H9 (cell line): ENCODE measurements around the gene GRID2. TPM values are rescaled to one million over a fixed set of nuclear protein-coding genes. Genes with fewer than 3 reads are reported as not detected.

Source experiments
- DNase-seq: peaks from one replicate; pipeline ENCODE4 v3.0.0-alpha.2; 2017
- H2AFZ ChIP-seq: one replicate; pipeline ENCODE4 v1.6.1; 2013; ENCODE audit warnings: mild to moderate bottlenecking, low read length, control low read depth, moderate library complexity
- H2AK5ac ChIP-seq: 2 replicates; pipeline ENCODE4 v1.6.1; 2013; ENCODE audit warnings: low read length, control low read depth, mixed read lengths; ENCODE audit not compliant: insufficient read length
- H2BK120ac ChIP-seq: one replicate; pipeline ENCODE4 v1.6.1; 2013; ENCODE audit warnings: low read depth, mild to moderate bottlenecking, low read length, control low read depth, inconsistent platforms; ENCODE audit not compliant: poor library complexity, severe bottlenecking
- H2BK12ac ChIP-seq: 2 replicates; pipeline ENCODE4 v1.6.1; 2013; ENCODE audit warnings: low read length, control low read depth, mixed read lengths, low read depth; ENCODE audit not compliant: insufficient read length
- H2BK15ac ChIP-seq: 2 replicates; pipeline ENCODE4 v1.6.1; 2013; ENCODE audit warnings: low read depth, low read length, control low read depth
- H2BK20ac ChIP-seq: one replicate; pipeline ENCODE4 v1.6.1; 2013; ENCODE audit warnings: low read depth, mild to moderate bottlenecking, low read length, control low read depth, inconsistent platforms; ENCODE audit not compliant: poor library complexity, severe bottlenecking
- H2BK5ac ChIP-seq: 2 replicates; pipeline ENCODE4 v1.6.1; 2013; ENCODE audit warnings: low read length, control low read depth, mixed read lengths; ENCODE audit not compliant: insufficient read length
- H3K14ac ChIP-seq: 2 replicates; pipeline ENCODE4 v1.6.1; 2013; ENCODE audit warnings: low read length, control low read depth; ENCODE audit not compliant: insufficient read depth
- H3K18ac ChIP-seq: 2 replicates; pipeline ENCODE4 v1.6.1; 2013; ENCODE audit warnings: low read depth, mild to moderate bottlenecking, mixed read lengths, low read length, control low read depth; ENCODE audit not compliant: insufficient read length
- H3K23ac ChIP-seq: 2 replicates; pipeline ENCODE4 v1.6.1; 2013; ENCODE audit warnings: low read length, control low read depth, mixed read lengths, low read depth; ENCODE audit not compliant: insufficient read length
- H3K23me2 ChIP-seq: 2 replicates; pipeline ENCODE4 v1.6.1; 2013; ENCODE audit warnings: low read depth, mild to moderate bottlenecking, mixed read lengths, low read length, control low read depth; ENCODE audit not compliant: insufficient read length, poor library complexity, severe bottlenecking
- H3K27ac ChIP-seq: 2 replicates; pipeline ENCODE4 v1.5.1; 2013; ENCODE audit warnings: low read length, control low read depth, mixed read lengths, low read depth; ENCODE audit not compliant: insufficient read length
- H3K27me3 ChIP-seq: 2 replicates; pipeline ENCODE4 v1.6.1; 2013; ENCODE audit warnings: low read length, control low read depth, inconsistent platforms; ENCODE audit not compliant: insufficient read depth
- H3K4ac ChIP-seq: 2 replicates; pipeline ENCODE4 v1.6.1; 2013; ENCODE audit warnings: low read depth, mild to moderate bottlenecking, control low read depth, inconsistent platforms, low read length, moderate library complexity
- H3K4me1 ChIP-seq: 2 replicates; pipeline ENCODE4 v1.6.1; 2013; ENCODE audit warnings: low read length, control low read depth, inconsistent platforms; ENCODE audit not compliant: insufficient read depth
- H3K4me2 ChIP-seq: 2 replicates; pipeline ENCODE4 v1.6.1; 2013; ENCODE audit warnings: low read length, control low read depth, mixed read lengths; ENCODE audit not compliant: insufficient read length, insufficient read depth
- H3K56ac ChIP-seq: 2 replicates; pipeline ENCODE4 v1.6.1; 2013; ENCODE audit warnings: low read depth, mild to moderate bottlenecking, mixed read lengths, low read length, control low read depth; ENCODE audit not compliant: insufficient read length
- H3K79me1 ChIP-seq: 2 replicates; pipeline ENCODE4 v1.6.1; 2013; ENCODE audit warnings: low read depth, mild to moderate bottlenecking, moderate library complexity, low read length, control low read depth, inconsistent platforms; ENCODE audit not compliant: insufficient read depth, poor library complexity, severe bottlenecking
- H3K79me2 ChIP-seq: 2 replicates; pipeline ENCODE4 v1.6.1; 2013; ENCODE audit warnings: low read length, control low read depth, inconsistent platforms; ENCODE audit not compliant: insufficient read depth
- H3K9ac ChIP-seq: 2 replicates; pipeline ENCODE4 v1.6.1; 2013; ENCODE audit warnings: low read length, control low read depth, mixed read lengths; ENCODE audit not compliant: insufficient read length; ENCODE audit errors: extremely low read depth
- H3K9me3 ChIP-seq: one replicate; pipeline ENCODE4 v1.6.1; 2013; ENCODE audit warnings: low read depth, low read length, inconsistent platforms; ENCODE audit not compliant: control insufficient read depth
- H3T11ph ChIP-seq: one replicate; pipeline ENCODE4 v1.6.1; 2013; ENCODE audit warnings: mild to moderate bottlenecking, low read length, control low read depth, inconsistent platforms
- H4K20me1 ChIP-seq: one replicate; pipeline ENCODE4 v1.6.1; 2013; ENCODE audit not compliant: control insufficient read depth, insufficient read length, insufficient read depth
- H4K5ac ChIP-seq: 2 replicates; pipeline ENCODE4 v1.6.1; 2013; ENCODE audit warnings: low read depth, mild to moderate bottlenecking, mixed read lengths, low read length, control low read depth; ENCODE audit not compliant: insufficient read length
- H4K8ac ChIP-seq: replicated peaks from 2 replicates; pipeline ENCODE4 v1.6.1; 2013; ENCODE audit warnings: low read length, control low read depth, mixed read lengths, low read depth; ENCODE audit not compliant: insufficient read length
- H4K91ac ChIP-seq: 2 replicates; pipeline ENCODE4 v1.6.1; 2013; ENCODE audit warnings: low read depth, mild to moderate bottlenecking, moderate library complexity, mixed read lengths, low read length, control low read depth; ENCODE audit not compliant: insufficient read length
- H3K27ac Mint-ChIP-seq, 3 experiments: 2 replicates in 2 of 3; 3 replicates in 1 of 3; pipeline ENCODE4 v1.8.0; 2020 to 2021; ENCODE audit warnings: mixed read lengths in 3 of 3, mild to moderate bottlenecking in 1 of 3, moderate library complexity in 1 of 3
- H3K27me3 Mint-ChIP-seq: 2 replicates; pipeline ENCODE4 v1.8.0; 2021; ENCODE audit warnings: low read depth, mild to moderate bottlenecking, moderate library complexity, mixed read lengths
- H3K36me3 Mint-ChIP-seq, 3 experiments: 2 replicates in 2 of 3; 3 replicates in 1 of 3; pipeline ENCODE4 v1.8.0; 2020 to 2021; ENCODE audit warnings: low read depth in 3 of 3, mixed read lengths in 3 of 3; ENCODE audit not compliant: insufficient read depth in 1 of 3
- H3K4me1 Mint-ChIP-seq, 2 experiments: 2 replicates each; pipeline ENCODE4 v1.8.0; 2020; ENCODE audit warnings: mixed read lengths in 2 of 2
- H3K4me3 Mint-ChIP-seq, 2 experiments: 2 replicates in 1 of 2; 3 replicates in 1 of 2; pipeline ENCODE4 v1.8.0; 2020 to 2021; ENCODE audit warnings: mild to moderate bottlenecking in 2 of 2, mixed read lengths in 2 of 2, moderate library complexity in 1 of 2
- H3K9me3 Mint-ChIP-seq, 2 experiments: 2 replicates in 1 of 2; 3 replicates in 1 of 2; pipeline ENCODE4 v1.8.0; 2020; ENCODE audit warnings: mild to moderate bottlenecking in 2 of 2, mixed read lengths in 2 of 2, moderate library complexity in 1 of 2
- WGBS: extraction: QIAGEN DNeasy Blood & Tissue Kit; methylation state at CpG from one replicate; pipeline ENCODE4 v1.1.7; 2013; ENCODE audit warnings: missing lambda C conversion rate, low lambda C conversion rate, mixed read lengths; ENCODE audit not compliant: insufficient read length; ENCODE audit errors: extremely low coverage; 5-methylcytosine and 5-hydroxymethylcytosine counted together
- total RNA-seq: library from RNA; stranded (reverse); gene quantifications from 2 replicates; pipeline ENCODE4 v1.2.1, GENCODE V29; 2021
- TF ChIP-seq, protein P1 (sequence below): fragments of 200-600 bp; sonication (generic); conservative IDR thresholded peaks from 3 replicates; pipeline ENCODE4 v1.8.0; 2021; ENCODE audit warnings: antibody characterized with exemption, mild to moderate bottlenecking

The GRID2 gene
- total RNA-seq, 1 experiment from 2014 or later: 21.8 TPM

DNA sequence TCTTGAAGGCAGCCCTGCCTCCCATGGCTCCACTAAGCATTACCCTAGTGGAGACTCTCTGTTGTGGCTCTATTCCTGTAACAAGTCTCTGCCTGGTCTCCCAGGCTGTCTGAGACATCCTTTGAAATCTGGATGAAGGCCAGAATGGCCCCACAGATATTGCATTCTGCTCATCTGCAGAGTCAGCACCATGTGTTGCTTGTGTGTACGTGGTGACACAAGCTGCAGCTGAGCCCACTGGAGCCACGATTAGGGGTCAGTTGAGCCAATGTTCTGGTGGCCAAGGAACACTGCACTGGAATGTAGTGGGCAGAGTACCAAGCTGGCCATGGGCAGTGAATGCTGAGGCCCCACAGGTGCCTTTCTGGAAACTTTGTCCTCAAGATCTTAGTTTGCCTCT, 29.2 kb downstream of the GRID2 start:
- no peak overlapping the region for H4K5ac ChIP-seq
- no peaks in the 10 kb centered on the region for H3K9me3 Mint-ChIP-seq
- H4K8ac ChIP-seq: no peak overlapping the region
- no peak overlapping the region for H2BK20ac ChIP-seq
- no peak overlapping the region for H2AK5ac ChIP-seq
- no peaks in the 10 kb centered on the region for H3K27me3 ChIP-seq
- H2BK5ac ChIP-seq: no peak overlapping the region
- no peak for DNase-seq
- no peak overlapping the region for H4K91ac ChIP-seq
- H3K79me1 ChIP-seq: no peaks in the 10 kb centered on the region
- H3K27me3 Mint-ChIP-seq: no peaks in the 10 kb centered on the region
- H3K36me3 Mint-ChIP-seq: peaks cover 0 to 4% (median 0%) of the 10 kb centered on the region in 3 experiments; a peak in 1 of 7 replicates
- no peaks in the 10 kb centered on the region for H3K79me2 ChIP-seq
- H2BK15ac ChIP-seq: no peak overlapping the region
- TF ChIP-seq, protein P1, sequence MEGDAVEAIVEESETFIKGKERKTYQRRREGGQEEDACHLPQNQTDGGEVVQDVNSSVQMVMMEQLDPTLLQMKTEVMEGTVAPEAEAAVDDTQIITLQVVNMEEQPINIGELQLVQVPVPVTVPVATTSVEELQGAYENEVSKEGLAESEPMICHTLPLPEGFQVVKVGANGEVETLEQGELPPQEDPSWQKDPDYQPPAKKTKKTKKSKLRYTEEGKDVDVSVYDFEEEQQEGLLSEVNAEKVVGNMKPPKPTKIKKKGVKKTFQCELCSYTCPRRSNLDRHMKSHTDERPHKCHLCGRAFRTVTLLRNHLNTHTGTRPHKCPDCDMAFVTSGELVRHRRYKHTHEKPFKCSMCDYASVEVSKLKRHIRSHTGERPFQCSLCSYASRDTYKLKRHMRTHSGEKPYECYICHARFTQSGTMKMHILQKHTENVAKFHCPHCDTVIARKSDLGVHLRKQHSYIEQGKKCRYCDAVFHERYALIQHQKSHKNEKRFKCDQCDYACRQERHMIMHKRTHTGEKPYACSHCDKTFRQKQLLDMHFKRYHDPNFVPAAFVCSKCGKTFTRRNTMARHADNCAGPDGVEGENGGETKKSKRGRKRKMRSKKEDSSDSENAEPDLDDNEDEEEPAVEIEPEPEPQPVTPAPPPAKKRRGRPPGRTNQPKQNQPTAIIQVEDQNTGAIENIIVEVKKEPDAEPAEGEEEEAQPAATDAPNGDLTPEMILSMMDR: no peak
- peaks cover 17 to 21% of the 10 kb centered on the region in 2 experiments for H3K4me1 Mint-ChIP-seq
- no peak overlapping the region for H3K27ac Mint-ChIP-seq
- no peaks in the 10 kb centered on the region for H3K9me3 ChIP-seq
- H2AFZ ChIP-seq: no peak overlapping the region
- no peak overlapping the region for H3K4ac ChIP-seq
- H3K9ac ChIP-seq: no peak overlapping the region
- no peak overlapping the region for H3K4me2 ChIP-seq
- H3K27ac ChIP-seq: no peak overlapping the region
- H3K23ac ChIP-seq: no peak overlapping the region
- H3K23me2 ChIP-seq: no peaks in the 10 kb centered on the region
- peaks cover 2% of the 10 kb centered on the region; the same call in 1 of the 2 replicates for H3K4me1 ChIP-seq
- H3K56ac ChIP-seq: no peak overlapping the region
- H3K18ac ChIP-seq: no peak overlapping the region
- H3T11ph ChIP-seq: no peak overlapping the region
- no peak overlapping the region for H3K4me3 Mint-ChIP-seq
- WGBS: no CpG with 5 or more reads among the region's 2 CpGs
- H2BK120ac ChIP-seq: no peak overlapping the region
- no peak overlapping the region for H2BK12ac ChIP-seq
- no peak overlapping the region; the same call in 1 of the 2 replicates for H3K14ac ChIP-seq
- H4K20me1 ChIP-seq: peaks cover 2% of the 10 kb centered on the region
